Activated CD8-positive, alpha-beta memory T cell treated with anti-CD3 and anti-CD28 coated beads for 36 hours (primary cell): ENCODE measurements around the gene ZNF483. TPM values are rescaled to one million over a fixed set of nuclear protein-coding genes. Genes with fewer than 3 reads are reported as not detected.
"Not testable (repeated sequence)": the region's sequence is repeated elsewhere in the genome, so short reads cannot be mapped to it uniquely, and the experiment has no call there.

Experiments
- CTCF ChIA-PET: fragments of 350-600 bp; sonication (Branson Sonifier 250); formaldehyde crosslinking; loops from one replicate; lab custom pipeline; 2021; ENCODE audit warnings: antibody characterized with exemption; lab: Charles Lee
- POLR2A ChIA-PET: fragments of 350-600 bp; sonication (Branson Sonifier 250); formaldehyde crosslinking; loops from one replicate; lab custom pipeline; 2021; ENCODE audit warnings: antibody characterized with exemption; lab: Charles Lee
- total RNA-seq, 2 experiments: library from RNA; stranded (reverse); gene quantifications; one replicate each; pipeline ENCODE4 v1.2.3, GENCODE V29; 2021

Gene ZNF483
- total RNA-seq, 2 experiments from 2014 or later, result 1.9 to 2.1 TPM

GRCh38 chr9:111601237-111602018 lies 76.4 kb downstream of the ZNF483 start:
- ChIA-PET CTCF (interaction anchor here (0.5 kb wide), 1 partner anchor 255 kb away, joined by 3 read pairs; no protein-coding TSS in a partner anchor), POLR2A (no interaction called here)

- CTCF ChIA-PET, result interaction anchor here (0.5 kb wide), 1 partner anchor 79 kb away, joined by 4 read pairs; no protein-coding TSS in a partner anchor
These were observed 78.1 kb downstream of the ZNF483 start for GRCh38 chr9:111603041-111603440.

GRCh38 chr9:111604054-111604615 lies 79.2 kb downstream of the ZNF483 start:
- CTCF ChIA-PET, result no interaction called here
- POLR2A ChIA-PET, result no interaction called here

More at GRCh38 chr9:111603041-111603440, 78.1 kb downstream of the ZNF483 start:
- POLR2A ChIA-PET, result no interaction called here

- ChIA-PET CTCF (no interaction called here), POLR2A (interaction anchor here (0.6 kb wide), 1 partner anchor 77 kb away, joined by 3 read pairs; no protein-coding TSS in a partner anchor)
These were observed 80.1 kb downstream of the ZNF483 start for GRCh38 chr9:111605041-111605559.

- CTCF ChIA-PET, result no interaction called here
- POLR2A ChIA-PET, result no interaction called here
These were observed 85.2 kb downstream of the ZNF483 start for GRCh38 chr9:111610149-111610548.

GRCh38 chr9:111610845-111611244 lies 85.9 kb downstream of the ZNF483 start:
- POLR2A ChIA-PET, result no interaction called here
- CTCF ChIA-PET, result no interaction called here

GRCh38 chr9:111613436-111614040 lies 88.6 kb downstream of the ZNF483 start:
- ChIA-PET POLR2A (no interaction called here), CTCF (interaction anchor here (1.5 kb wide), 1 partner anchor 15 kb away, joined by 3 read pairs; no protein-coding TSS in a partner anchor)

GRCh38 chr9:111615928-111616327 lies 90.9 kb downstream of the ZNF483 start:
- CTCF ChIA-PET, result no interaction called here
- POLR2A ChIA-PET, result no interaction called here

- CTCF ChIA-PET, POLR2A ChIA-PET: not testable (repeated sequence)
These were observed 92.4 kb downstream of the ZNF483 start for GRCh38 chr9:111617349-111617748.

- ChIA-PET CTCF (interaction anchor here (0.6 to 1.2 kb wide), 9 partner anchors 9 to 207 kb away, joined by 3 to 8 read pairs (median 3); partner anchors contain the start of gene DNAJC25), POLR2A (no interaction called here)
These were observed 97.0 kb downstream of the ZNF483 start for GRCh38 chr9:111621895-111622480.

- ChIA-PET POLR2A (no interaction called here), CTCF (no interaction called here)
These were observed 97.6 kb downstream of the ZNF483 start for GRCh38 chr9:111622626-111623025.

Other genes with a start within 250 kb of the ZNF483 start
- gene OR2K2, start 195.0 kb upstream of the ZNF483 start, total RNA-seq, result not detected
- gene ECPAS, start 40.8 kb upstream of the ZNF483 start, total RNA-seq, result 10 to 100 TPM; 86.9 to 88.8 TPM
- gene PTGR1, start 74.5 kb downstream of the ZNF483 start, total RNA-seq, result under 1 TPM; 0.61 to 0.94 TPM
- 1 to 10 TPM; 7.6 to 7.9 TPM for gene DNAJC25, start 106.2 kb downstream of the ZNF483 start, total RNA-seq
- gene GNG10, start 136.4 kb downstream of the ZNF483 start, total RNA-seq, result 10 to 100 TPM; 26.2 to 26.4 TPM